T47D (cell line): ENCODE data around the gene SLC16A13.

Source experiments
- DNase-seq, 2 experiments: peaks; one replicate each; pipeline versions ENCODE4 v3.0.0 to v3.0.0-alpha.2; 2011 to 2012; ENCODE audit warnings: low read depth in 1 of 2, low spot score in 1 of 2
- JUND ChIP-seq: IDR thresholded peaks from 2 replicates; pipeline ENCODE4 v1.6.1; 2012; ENCODE audit warnings: low read depth
- in situ Hi-C: cut with HindIII; loops from 2 replicates; pipeline ENCODE4 v1.10.0; 2016; ENCODE audit warnings: low sequenced_read_pairs, low pct_unique_long_range_greater_than_20kb

SLC16A13 gene

DNA sequence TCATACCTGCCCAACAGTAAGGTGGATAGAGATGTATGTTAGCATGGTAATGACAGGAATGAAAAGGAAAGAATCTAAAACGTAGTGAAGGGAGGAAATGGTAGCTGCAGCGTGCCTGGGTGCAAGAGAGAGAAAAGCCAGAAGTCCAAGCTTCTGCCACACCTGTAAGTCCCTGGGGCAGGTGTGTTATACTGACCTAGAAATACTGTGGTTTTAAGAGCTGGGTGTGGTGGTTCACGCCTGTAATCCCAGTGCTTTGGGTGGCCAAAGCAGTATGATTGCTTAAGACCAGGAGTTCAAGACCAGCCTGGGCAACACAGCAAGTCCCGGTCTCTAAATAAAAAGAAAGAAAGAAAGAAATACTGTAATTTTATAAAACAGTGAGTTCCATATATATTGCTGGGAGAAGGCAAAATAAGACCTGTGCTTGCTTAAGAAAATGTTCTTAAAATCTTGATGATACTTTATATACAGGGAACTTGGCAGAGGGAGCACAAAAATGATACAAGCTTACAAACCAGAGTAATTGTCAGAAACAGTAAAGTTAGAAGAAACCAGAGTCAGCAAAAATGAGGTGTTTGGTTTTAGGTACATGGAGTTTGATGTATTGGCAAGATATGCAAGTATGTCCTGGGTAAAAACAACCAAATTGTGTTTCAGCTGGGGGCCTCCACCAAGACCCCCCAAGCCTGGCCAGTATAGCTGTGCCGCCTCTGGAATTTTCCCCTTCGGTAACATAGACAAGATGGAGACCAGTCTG is 33.3 kb upstream of the SLC16A13 start:
- no peak for DNase-seq
- in situ Hi-C loops = no loop called here
- no peak for TF ChIP-seq JUND

DNA sequence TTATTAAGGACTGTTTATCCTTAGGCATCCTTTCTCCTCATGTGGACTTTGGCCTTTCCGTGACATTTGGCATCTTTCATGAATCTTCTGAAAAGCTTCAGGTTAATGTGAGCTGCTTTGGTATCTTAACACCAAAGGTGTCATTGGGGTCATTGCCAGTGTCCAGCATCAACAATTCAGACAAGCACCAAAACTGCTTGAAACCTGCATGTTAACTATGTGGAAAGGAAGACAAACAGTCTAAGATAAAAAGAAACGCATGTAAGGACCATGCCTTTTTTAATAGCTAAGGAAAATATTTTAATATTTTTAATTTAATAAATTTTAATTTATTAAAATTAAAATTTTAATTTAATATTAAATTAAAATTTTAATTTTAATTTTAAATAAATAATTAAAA is 32.1 kb upstream of the SLC16A13 start:
- no peak for DNase-seq
- in situ Hi-C loops = no loop called here
- TF ChIP-seq JUND = no peak

DNA sequence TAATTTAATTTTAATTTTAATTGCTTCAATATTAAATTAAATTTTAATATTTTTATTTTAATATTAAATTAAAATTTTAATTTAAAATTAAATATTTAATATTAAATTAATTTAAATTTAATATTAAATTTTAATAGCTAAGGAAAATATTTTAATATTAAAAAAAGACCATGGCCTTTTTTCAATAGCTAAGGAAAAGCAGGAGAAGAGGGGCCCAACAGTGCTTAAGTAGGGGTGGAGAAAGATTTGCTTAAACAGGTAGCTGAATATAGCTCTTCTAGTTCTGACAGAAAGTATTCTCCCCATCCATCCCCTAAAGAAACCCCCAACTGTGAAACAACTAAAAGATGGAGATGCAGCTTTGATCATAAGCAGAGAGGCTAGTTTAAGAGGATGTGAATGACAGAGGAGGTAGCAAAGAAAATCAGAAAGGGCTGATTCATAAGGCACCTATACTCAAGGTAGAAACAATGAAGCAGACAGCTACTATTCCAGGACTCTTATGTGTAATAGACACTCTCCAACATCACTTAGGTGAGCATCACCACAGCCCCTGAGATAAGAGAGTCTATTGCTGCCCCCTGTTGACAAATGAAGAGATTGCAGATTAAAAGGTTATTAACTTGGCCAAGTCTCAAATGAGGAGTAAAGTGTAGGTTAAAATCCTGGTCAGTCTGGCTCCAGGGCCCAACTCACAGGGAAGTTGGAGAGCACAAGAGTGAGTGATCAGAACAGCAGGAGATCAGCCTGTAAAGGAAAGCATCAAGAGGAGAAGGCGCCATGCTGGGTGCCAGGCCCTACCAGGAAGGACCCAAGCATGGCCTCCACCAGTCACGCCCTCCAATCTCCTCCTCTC is 31.2 kb upstream of the SLC16A13 start:
- peak in 1 of 2 experiments; percentile 76 for DNase-seq
- no peak for TF ChIP-seq JUND
- in situ Hi-C loops = no loop called here

DNA sequence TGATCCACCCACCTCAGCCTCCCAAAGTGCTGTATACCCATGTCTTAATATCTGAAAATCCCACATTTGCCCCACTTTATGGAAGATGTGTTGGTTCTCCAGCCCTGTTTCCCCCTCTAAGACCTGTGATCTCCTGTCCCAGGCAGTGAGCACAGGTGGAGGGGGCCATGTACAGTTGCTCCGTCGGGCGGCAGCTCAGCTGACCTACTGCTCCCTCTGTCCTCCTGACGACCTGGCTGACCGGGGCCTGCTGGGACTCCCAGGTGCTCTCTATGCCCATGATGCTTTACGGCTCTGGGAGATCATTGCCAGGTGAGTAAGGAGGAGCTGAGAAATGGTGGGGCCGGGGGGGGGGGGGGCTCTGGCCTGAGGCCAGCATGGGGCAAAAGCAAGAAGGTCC is 30.1 kb upstream of the SLC16A13 start:
- in situ Hi-C loops = no loop called here

DNA sequence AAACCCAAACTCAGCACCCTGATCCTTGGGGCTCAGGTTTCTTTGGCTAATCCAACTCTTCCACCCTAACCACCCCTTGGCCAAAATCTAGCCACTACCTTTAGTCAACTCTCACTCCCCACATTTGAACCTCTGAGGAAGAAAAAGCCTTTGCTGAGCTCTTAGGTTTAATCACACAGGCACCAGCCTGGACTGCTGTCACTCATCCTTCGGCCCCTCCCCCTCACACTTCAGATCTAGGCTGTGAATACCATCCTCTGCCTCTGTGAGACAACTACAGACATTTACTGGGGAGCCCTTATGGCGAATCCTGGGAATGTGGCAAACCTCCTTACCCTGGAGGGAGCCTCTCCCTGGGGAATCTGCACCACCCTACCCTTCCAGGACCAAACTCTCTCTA is 28.7 kb upstream of the SLC16A13 start:
- no peak for TF ChIP-seq JUND
- in situ Hi-C loops = no loop called here
- no peak for DNase-seq

More for the DNA sequence above, 30.1 kb upstream of the SLC16A13 start:
- no peak for DNase-seq
- no peak for TF ChIP-seq JUND

DNA sequence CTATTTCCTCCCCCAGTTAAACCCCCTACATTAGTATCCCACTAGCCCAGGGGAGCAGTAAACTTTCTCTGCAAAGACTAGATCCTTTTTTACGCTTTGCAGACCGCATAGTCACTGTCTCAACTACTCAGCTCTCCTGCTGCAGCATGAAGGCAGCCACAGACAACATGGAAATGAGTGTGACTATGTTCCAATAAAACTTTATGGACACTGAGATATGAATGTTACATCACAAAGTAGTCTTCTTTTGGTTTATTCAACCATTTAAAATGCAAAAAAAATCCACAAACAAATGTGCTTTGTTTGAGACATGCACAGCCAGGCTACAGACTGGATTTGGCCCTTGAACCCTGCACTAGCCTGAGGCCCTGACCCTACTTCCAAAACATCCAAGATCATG is 25.3 kb upstream of the SLC16A13 start:
- in situ Hi-C loops = no loop called here
- DNase-seq = no peak
- TF ChIP-seq JUND = no peak

DNA sequence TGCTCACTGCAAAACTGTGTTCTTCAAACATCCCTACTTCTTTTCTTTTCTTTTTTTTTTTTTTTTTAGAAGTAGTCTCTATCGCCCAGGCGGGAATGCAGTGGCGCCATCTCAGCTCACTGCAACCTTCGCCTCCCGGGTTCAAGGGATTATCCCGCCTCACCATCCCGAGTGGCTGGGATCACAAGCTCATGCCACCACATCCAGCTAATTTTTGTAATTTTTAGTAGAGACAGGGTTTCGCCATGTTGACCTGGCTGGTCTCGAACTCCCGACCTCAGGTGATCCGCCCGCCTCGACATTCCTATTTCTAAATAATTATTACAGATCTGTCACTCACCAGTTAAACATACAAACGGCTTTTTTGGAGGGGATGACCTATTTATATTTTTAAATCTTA is 24.4 kb upstream of the SLC16A13 start:
- TF ChIP-seq JUND = no peak
- in situ Hi-C loops = no loop called here
- DNase-seq = no peak

DNA sequence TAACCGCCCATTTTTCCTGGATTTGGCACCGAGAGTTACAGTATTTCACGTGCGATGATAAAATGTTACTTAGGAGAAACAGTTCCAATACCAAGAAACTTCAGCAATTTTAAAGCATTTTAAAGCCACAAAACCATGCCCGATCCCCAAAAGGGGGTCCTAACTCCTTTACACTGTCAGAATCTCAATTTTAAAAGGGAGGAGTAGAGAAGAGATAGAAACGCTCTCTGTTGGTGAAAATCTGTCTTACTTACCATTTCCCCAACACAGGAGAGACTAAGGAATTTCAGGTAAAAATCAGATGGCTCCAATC is 23.9 kb upstream of the SLC16A13 start:
- DNase-seq = no peak
- in situ Hi-C loops = no loop called here
- no peak for TF ChIP-seq JUND

DNA sequence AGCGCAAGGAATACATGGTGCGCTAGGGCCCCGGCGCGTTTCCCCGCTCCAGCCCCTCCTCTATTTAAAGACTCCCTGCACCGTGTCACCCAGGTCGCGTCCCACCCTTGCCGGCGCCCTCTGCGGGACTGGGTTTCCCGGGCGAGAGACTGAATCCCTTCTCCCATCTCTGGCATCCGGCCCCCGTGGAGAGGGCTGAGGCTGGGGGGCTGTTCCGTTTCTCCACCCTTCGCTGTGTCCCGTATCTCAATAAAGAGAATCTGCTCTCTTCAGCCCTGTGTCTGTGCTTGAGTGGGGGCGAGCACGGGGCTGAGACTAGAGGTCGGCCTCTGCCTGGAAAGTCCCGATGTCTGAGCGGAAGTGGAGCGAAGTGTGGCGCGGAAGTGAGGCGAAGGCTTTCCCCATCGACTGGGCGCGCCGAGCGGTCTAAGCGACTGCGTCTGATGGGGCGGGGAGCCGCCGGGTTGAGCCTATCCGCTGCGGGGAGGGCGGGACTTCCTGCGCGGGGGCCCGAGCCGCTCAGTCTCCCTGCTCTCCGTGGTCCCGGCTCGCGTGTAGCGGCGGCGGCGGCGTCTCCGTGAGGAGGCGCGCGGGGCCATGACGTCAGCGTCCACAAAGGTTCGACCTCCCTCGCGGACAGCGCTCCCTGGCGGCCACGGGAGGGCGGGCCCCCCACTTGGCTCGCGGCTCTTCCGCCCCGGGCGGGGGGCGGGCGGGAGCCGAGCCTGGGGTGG is 21.4 kb upstream of the SLC16A13 start:
- TF ChIP-seq JUND = no peak
- peak; percentile 81 to 96 for DNase-seq
- in situ Hi-C loops = no loop called here

DNA sequence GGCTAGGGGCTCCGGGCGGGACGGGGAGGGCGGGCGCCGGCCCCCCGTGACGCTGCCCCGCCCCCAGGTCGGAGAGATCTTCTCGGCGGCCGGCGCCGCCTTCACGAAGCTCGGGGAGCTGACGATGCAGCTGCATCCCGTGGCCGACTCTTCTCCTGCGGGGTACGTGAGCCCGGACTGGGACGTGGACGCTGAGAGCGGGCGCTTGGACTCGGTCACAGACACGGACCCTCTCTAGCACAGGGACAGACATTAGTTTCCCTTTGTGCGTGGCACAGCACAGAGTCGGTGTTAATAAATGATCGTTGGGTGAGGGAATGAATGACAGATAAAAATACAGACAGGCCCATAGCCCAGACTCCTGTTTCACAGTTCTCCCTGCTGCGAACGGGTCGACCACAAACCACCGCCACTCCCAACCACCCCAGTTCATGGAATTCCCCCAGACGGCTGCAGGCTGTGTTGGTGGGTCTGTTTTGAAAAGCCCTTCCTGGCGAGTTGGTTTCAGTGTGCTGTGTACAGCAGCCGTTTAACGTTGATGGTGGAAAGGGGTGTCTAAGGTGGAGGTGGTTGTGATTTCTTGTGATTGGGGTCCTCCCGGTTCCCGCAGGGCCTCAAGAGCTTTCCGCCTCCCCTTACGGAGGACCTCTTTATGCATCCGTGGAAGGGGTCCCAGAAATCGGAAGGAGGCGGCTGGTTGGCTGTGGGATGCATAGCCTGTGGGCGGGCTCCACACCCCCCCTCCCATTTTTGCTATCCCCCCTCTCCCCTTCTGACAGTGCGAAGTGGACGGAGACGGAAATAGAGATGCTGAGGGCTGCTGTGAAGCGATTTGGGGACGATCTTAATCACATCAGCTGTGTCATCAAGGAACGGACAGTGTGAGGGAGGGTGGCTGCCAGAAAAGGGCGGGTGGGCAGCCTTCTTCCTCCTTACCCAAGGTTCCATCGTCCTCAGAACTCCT is 20.5 kb upstream of the SLC16A13 start:
- in situ Hi-C loops = no loop called here
- TF ChIP-seq JUND = no peak
- DNase-seq = no peak

DNA sequence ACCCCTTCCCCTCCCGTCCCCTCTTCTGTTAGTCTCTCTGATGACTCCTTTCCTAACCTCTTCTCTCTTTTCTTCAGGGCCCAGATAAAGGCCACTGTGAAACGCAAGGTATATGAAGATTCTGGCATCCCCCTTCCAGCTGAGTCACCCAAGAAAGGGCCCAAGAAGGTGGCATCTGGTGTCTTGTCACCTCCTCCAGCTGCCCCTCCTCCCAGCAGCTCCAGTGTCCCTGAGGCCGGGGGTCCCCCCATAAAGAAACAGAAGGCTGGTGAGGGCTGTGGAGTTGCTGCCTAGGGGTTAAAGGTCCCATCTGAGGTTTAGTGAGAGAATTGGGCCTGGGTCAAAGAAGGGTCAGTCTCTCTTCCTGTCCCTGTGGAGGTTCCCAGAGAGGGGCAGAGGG is 19.4 kb upstream of the SLC16A13 start:
- in situ Hi-C loops = no loop called here
- no peak for DNase-seq
- TF ChIP-seq JUND = no peak
